Tibial nerve (tissue), 4 donors: Measurements from ENCODE around the gene SNAP47. TPM values are rescaled to one million over a fixed set of nuclear protein-coding genes. Genes with fewer than 3 reads are reported as not detected.
"Not testable (repeated sequence)": the region's sequence is repeated elsewhere in the genome, so short reads cannot be mapped to it uniquely, and the experiment has no call there.

Experiments used
- DNase-seq, 2 donors: peaks; one replicate each; pipeline ENCODE4 v3.0.0-alpha.2; 2019; ENCODE audit warnings: low spot score in 2 of 2
- H3K27ac ChIP-seq, 4 donors: fragments of 200-600 bp; sonication (generic) in 3 of 4; one replicate each; pipeline ENCODE4 v1.5.1; 2017 to 2019; ENCODE audit warnings: mild to moderate bottlenecking in 1 of 4
- H3K27me3 ChIP-seq, 2 donors: fragments of 200-600 bp; sonication (generic) in 1 of 2; one replicate each; pipeline versions ENCODE4 v1.5.1 to v1.6.0; 2017 to 2019
- H3K36me3 ChIP-seq, 3 donors: fragments of 200-600 bp; sonication (generic); one replicate each; pipeline ENCODE4 v1.5.1; 2018 to 2019
- H3K4me1 ChIP-seq, 4 donors: fragments of 200-600 bp; sonication (generic) in 3 of 4; one replicate each; pipeline ENCODE4 v1.5.1; 2017 to 2019
- H3K4me3 ChIP-seq, 4 donors: fragments of 200-600 bp; sonication (generic) in 3 of 4; one replicate each; pipeline ENCODE4 v1.5.1; 2017 to 2019; ENCODE audit warnings: mild to moderate bottlenecking in 1 of 4, moderate library complexity in 1 of 4
- H3K9me3 ChIP-seq, 4 donors: fragments of 200-600 bp; sonication (generic) in 3 of 4; one replicate each; pipeline ENCODE4 v1.5.1; 2017 to 2019
- EP300 ChIP-seq, 2 donors: sonication (generic); formaldehyde crosslinking; IDR thresholded peaks; one replicate each; pipeline ENCODE4 v1.6.1; 2017; ENCODE audit warnings: antibody characterized with exemption in 2 of 2, mild to moderate bottlenecking in 1 of 2
- POLR2A ChIP-seq, 2 donors: fragments of 450-650 bp; IDR thresholded peaks; one replicate each; pipeline ENCODE4 v1.6.1; 2017; ENCODE audit warnings: antibody characterized with exemption in 2 of 2, mild to moderate bottlenecking in 2 of 2, moderate library complexity in 2 of 2
- WGBS, 2 donors: methylation state at CpG; one replicate each; pipeline ENCODE4 v1.1.5; 2018; 5-methylcytosine and 5-hydroxymethylcytosine counted together
- total RNA-seq, 4 donors: library from RNA; depleted of rRNA; stranded (reverse); fragments of >200 nt; gene quantifications; one replicate each; pipeline ENCODE4 v1.1.0, GENCODE V29; 2016
- TF ChIP-seq, protein P1 (sequence below), 5 experiments: fragments of 200-600 bp in 3 of 5; fragments of 450-650 bp in 2 of 5; sonication (generic) in 3 of 5; IDR thresholded peaks; one replicate each; pipeline ENCODE4 v1.5.1; 2016 to 2019; ENCODE audit warnings: antibody characterized with exemption in 5 of 5, mild to moderate bottlenecking in 3 of 5, moderate library complexity in 2 of 5

SNAP47 gene, protein sequence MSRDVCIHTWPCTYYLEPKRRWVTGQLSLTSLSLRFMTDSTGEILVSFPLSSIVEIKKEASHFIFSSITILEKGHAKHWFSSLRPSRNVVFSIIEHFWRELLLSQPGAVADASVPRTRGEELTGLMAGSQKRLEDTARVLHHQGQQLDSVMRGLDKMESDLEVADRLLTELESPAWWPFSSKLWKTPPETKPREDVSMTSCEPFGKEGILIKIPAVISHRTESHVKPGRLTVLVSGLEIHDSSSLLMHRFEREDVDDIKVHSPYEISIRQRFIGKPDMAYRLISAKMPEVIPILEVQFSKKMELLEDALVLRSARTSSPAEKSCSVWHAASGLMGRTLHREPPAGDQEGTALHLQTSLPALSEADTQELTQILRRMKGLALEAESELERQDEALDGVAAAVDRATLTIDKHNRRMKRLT
- total RNA-seq = 10 to 100 TPM; 49.4 to 69.9 (median 62.8) TPM

DNA sequence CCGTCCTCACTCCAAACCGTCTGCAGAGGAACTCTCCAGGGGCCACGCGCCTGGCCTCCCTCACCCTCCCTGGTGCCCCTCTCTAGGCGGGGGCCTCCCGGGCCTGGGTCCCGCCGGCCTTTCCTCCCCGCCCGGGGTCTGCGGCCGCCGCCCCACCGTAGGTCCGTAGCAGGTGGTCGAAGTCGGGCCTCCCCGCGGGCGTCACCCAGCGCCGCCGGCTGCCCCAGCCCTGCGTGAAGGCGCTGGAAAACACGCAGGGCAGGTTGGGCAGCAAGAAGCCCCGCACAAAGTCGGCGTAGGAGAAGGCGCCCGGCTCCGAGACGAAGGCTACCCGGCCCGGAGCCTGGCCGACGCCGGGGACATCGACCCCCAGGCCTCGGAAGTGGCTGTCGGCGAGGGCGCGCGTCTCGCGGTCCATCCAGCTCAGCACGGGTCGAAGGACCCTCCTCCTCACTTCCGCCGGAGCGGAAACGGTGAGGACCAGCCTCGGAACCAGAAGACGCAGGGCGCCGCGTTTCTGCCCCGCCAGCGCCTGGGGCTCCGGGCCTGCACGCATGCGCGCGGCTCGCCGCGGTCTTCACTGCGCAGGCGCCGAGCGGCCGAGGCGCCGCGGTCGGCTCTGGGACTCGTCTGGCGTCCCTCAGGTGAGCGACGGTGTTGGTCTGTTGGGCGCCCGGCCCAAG is at the start of gene SNAP47, which contains the start of gene JMJD4:
Gene SNAP47 (plus strand): TSS at position 580 of the 683 bp plus-strand sequence. CDS start 12,302 bp downstream, outside the sequence.
Gene JMJD4 (minus strand): TSS at position 447 of the 683 bp plus-strand sequence. CDS start 29 bp downstream, at position 418.
- TF ChIP-seq EP300 (IDR thresholded peaks at IDR 0.05) (peak; percentile 65 to 94), POLR2A (IDR thresholded peaks at IDR 0.05) (peak; percentile 26 to 83)
- TF ChIP-seq, protein P1, sequence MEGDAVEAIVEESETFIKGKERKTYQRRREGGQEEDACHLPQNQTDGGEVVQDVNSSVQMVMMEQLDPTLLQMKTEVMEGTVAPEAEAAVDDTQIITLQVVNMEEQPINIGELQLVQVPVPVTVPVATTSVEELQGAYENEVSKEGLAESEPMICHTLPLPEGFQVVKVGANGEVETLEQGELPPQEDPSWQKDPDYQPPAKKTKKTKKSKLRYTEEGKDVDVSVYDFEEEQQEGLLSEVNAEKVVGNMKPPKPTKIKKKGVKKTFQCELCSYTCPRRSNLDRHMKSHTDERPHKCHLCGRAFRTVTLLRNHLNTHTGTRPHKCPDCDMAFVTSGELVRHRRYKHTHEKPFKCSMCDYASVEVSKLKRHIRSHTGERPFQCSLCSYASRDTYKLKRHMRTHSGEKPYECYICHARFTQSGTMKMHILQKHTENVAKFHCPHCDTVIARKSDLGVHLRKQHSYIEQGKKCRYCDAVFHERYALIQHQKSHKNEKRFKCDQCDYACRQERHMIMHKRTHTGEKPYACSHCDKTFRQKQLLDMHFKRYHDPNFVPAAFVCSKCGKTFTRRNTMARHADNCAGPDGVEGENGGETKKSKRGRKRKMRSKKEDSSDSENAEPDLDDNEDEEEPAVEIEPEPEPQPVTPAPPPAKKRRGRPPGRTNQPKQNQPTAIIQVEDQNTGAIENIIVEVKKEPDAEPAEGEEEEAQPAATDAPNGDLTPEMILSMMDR (IDR thresholded peaks at IDR 0.05) = peak in 2 of 5 experiments; percentile 32 to 37
- Histone ChIP-seq H3K4me3 (peak within 1 kb of the TSS; percentile 65 to 94 (median 78)), H3K27ac (peak within 1 kb of the TSS; percentile 72 to 92 (median 86)), H3K27me3 (no peaks in the 10 kb centered on the region), H3K9me3 (no peaks in the 10 kb centered on the region), H3K36me3 (peaks cover 0 to 37% (median 0%) of the 10 kb centered on the region in 3 donors), H3K4me1 (peaks cover 0 to 48% (median 22%) of the 10 kb centered on the region in 4 donors)
- peak; percentile 76 to 80 for DNase-seq
- WGBS, 2 donors = 0% methylated on average over 8 to 68 of the region's 83 CpGs

DNA sequence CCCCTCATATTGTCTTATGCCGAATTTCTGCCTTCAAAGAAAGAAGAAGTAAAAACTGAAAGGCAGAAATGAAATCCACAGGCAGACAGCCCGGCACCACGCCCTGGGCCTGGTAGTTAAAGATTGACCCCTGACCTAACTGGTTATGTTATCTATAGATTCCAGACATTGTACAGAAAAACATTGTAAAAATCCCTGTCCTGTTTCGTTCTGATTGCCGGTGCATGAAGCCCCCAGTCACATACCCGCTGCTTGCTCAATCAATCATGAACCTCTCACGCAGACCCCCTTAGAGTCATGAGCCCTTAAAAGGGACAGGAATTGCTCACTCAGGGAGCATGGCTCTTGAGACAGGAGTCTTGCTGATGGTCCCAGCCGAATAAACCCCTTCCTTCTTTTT is 49.4 kb upstream of the SNAP47 start:
- Histone ChIP-seq H3K4me3 (no peak overlapping the region), H3K27me3 (no peaks in the 10 kb centered on the region), H3K9me3 (peaks cover 0 to 97% (median 13%) of the 10 kb centered on the region in 4 donors), H3K27ac (no peak overlapping the region), H3K36me3 (no peaks in the 10 kb centered on the region), H3K4me1 (no peaks in the 10 kb centered on the region)
- DNase-seq = no peak
- TF ChIP-seq, protein P1 (IDR thresholded peaks at IDR 0.05) = no peak
- TF ChIP-seq POLR2A (IDR thresholded peaks at IDR 0.05) (no peak), EP300 (IDR thresholded peaks at IDR 0.05) (no peak)
- 74 to 83% methylated on average over 8 of the region's 8 CpGs for WGBS, 2 donors

DNA sequence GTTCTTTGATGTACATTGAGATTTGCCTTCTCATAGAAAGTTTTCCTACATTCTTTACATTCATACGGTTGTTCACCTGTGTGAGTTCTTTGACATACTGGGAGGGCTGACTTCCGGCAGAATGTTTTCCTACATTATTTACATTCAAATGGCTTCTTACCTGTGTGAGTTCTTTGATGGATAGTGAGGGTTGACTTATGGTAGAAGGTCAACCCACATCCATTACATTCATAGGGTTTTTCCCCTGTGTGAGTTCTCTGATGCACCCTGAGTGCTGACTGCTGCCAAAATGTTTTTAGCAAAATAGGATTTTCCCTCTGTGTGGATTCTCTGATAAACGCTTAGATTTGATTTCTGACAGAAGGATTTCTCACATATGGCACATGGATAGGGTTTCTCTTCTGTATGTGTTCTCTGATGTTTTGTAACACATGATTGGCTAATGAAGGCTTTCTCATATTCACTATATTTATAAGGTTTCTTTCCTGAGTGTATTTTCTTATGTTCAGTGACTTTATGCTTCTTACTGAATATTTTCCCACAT is 37.8 kb upstream of the SNAP47 start:
- Histone ChIP-seq H3K9me3 (peaks cover 0 to 77% (median 18%) of the 10 kb centered on the region in 4 donors), H3K36me3 (no peaks in the 10 kb centered on the region)
- TF ChIP-seq, protein P1 (IDR thresholded peaks at IDR 0.05) = no peak
- TF ChIP-seq EP300 (IDR thresholded peaks at IDR 0.05) (no peak), POLR2A (IDR thresholded peaks at IDR 0.05) (no peak)

DNA sequence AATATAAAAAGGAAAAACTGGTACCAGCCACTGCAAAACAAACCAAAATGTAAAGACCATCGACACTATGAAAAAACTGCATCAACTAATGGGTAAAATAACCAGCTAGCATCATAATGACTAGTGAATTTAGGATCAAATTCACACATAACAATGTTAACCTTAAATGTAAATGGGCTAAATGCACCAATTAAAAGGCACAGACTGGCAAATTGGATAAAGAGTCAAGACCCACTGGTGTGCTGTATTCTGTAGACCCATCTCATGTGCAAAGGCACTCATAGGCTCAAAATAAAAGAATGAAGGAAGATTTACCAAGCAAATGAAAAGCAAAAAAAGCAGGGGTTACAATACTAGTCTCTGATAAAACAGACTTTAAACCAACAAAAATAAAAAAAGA is 33.6 kb upstream of the SNAP47 start:
- H3K4me3 ChIP-seq, DNase-seq, H3K4me1 ChIP-seq, H3K36me3 ChIP-seq, H3K27me3 ChIP-seq, H3K27ac ChIP-seq: not testable (repeated sequence)
- H3K9me3 ChIP-seq = peaks cover 0 to 78% (median 15%) of the 10 kb centered on the region in 4 donors
- WGBS, 2 donors = 73 to 94% methylated on average over 1 of the region's 1 CpG

More for the DNA sequence above, 37.8 kb upstream of the SNAP47 start:
- no peaks in the 10 kb centered on the region for H3K27me3 ChIP-seq
- no peaks in the 10 kb centered on the region for H3K4me1 ChIP-seq
- WGBS, 2 donors = 87 to 89% methylated on average over 3 of the region's 3 CpGs
- no peak overlapping the region for H3K27ac ChIP-seq
- H3K4me3 ChIP-seq = no peak overlapping the region
- DNase-seq = no peak

DNA sequence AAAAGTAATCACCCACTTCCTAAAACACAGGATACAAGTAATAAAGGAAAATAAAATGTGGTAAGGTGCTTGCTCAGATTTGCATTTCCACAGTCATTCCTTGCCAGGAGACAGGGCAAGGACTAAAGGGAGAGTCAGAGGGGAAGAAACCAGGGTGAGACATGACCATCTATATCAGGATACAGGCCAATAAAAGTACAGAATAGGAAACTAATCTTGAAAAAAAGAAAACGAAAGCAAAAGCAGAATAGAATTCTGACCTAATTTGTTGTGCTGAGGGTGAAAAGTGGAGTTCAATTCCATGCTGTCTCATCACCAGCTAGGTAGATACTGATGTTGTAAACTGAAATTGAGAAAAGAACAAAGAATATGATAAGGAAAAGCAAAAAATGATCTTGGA is 27.4 kb upstream of the SNAP47 start:
- peaks cover 0 to 75% (median 4%) of the 10 kb centered on the region in 4 donors for H3K9me3 ChIP-seq
- no peak for DNase-seq
- H3K4me3 ChIP-seq = no peak overlapping the region
- H3K4me1 ChIP-seq = no peaks in the 10 kb centered on the region
- TF ChIP-seq EP300 (IDR thresholded peaks at IDR 0.05) (no peak), POLR2A (IDR thresholded peaks at IDR 0.05) (no peak)
- TF ChIP-seq, protein P1 (IDR thresholded peaks at IDR 0.05) = no peak
- H3K36me3 ChIP-seq = no peaks in the 10 kb centered on the region
- 49 to 76% methylated on average over 1 of the region's 1 CpG for WGBS, 2 donors
- H3K27ac ChIP-seq = no peak overlapping the region
- H3K27me3 ChIP-seq = no peaks in the 10 kb centered on the region
